Fibroblast of pulmonary artery (primary cell): ENCODE data around the gene DBT.
"Not testable (repeated sequence)": the region's sequence is repeated elsewhere in the genome, so short reads cannot be mapped to it uniquely, and the experiment has no call there.

Experiments used
- DNase-seq: peaks from one replicate; pipeline ENCODE4 v3.0.0-alpha.2; 2010; ENCODE audit warnings: low read depth
- H3K4me3 ChIP-seq: replicated peaks from 2 replicates; pipeline ENCODE4 v1.5.1; 2011; ENCODE audit warnings: low read depth, mild to moderate bottlenecking, control low read depth, low read length, moderate library complexity
- TF ChIP-seq, protein P1 (sequence below): IDR thresholded peaks from 2 replicates; pipeline ENCODE4 v1.5.1; 2011; ENCODE audit warnings: mild to moderate bottlenecking, control low read depth, low read length, inconsistent platforms; ENCODE audit errors: missing control alignments

DBT gene

DNA sequence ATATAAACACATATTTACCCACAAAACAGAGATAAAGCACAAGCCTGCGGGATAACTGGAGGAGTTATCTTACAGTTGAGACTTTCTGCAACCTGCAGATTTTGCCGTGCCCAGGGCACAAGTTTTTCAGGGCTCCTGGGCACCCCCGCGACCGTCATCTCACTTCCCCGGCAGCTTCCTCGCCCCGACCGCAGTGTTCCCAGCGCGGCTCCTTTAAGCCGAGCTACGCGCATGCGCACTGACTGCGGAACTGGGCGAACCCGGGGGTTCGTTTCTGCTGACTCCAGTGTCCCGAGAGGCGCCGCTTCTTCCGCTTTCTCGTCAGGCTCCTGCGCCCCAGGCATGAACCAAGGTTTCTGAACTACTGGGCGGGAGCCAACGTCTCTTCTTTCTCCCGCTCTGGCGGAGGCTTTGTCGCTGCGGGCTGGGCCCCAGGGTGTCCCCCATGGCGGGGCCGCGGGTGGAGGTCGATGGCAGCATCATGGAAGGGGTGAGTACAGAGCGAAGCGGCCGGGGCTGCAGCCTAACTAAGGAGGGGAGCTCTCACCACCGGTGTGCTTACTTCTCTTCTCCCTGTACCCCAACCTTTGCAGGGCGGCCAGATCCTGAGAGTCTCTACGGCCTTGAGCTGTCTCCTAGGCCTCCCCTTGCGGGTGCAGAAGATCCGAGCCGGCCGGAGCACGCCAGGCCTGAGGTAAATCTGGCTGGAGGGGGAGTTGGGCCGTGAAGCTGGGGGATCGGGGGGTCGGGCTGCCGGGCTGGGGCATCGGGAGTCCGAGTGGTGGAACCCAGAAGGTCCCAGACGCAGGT is 16.5 kb upstream of the DBT start, which contains the start of gene RTCA:
RTCA (plus strand) TSS at position 286 of the 810 bp plus-strand sequence; CDS start at position 446, 160 bp downstream.
- peak; percentile 96 for DNase-seq
- peak within 1 kb of the TSS; percentile 82 for H3K4me3 ChIP-seq
- TF ChIP-seq, protein P1, sequence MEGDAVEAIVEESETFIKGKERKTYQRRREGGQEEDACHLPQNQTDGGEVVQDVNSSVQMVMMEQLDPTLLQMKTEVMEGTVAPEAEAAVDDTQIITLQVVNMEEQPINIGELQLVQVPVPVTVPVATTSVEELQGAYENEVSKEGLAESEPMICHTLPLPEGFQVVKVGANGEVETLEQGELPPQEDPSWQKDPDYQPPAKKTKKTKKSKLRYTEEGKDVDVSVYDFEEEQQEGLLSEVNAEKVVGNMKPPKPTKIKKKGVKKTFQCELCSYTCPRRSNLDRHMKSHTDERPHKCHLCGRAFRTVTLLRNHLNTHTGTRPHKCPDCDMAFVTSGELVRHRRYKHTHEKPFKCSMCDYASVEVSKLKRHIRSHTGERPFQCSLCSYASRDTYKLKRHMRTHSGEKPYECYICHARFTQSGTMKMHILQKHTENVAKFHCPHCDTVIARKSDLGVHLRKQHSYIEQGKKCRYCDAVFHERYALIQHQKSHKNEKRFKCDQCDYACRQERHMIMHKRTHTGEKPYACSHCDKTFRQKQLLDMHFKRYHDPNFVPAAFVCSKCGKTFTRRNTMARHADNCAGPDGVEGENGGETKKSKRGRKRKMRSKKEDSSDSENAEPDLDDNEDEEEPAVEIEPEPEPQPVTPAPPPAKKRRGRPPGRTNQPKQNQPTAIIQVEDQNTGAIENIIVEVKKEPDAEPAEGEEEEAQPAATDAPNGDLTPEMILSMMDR: no peak

DNA sequence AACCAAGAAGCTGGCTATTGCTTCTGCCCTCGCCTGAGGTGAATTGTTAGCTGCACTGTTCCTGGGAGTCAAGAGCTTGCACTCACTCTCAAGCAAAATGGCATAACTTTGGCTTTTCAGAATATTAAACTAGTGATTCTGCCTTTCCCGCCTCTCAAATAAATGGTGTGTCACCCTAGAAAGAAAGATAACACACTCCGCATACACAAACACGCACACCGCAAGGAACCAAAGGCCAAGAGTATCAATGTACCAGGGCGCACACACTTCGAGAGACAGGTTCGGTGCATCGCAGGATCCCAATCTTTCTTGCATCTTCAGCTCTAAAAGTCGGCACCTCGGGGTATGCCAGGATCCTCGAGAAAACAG is 15.9 kb upstream of the DBT start:
- H3K4me3 ChIP-seq: peak overlapping the region; percentile 82
- peak; percentile 48 for DNase-seq
- TF ChIP-seq, protein P1: no peak

DNA sequence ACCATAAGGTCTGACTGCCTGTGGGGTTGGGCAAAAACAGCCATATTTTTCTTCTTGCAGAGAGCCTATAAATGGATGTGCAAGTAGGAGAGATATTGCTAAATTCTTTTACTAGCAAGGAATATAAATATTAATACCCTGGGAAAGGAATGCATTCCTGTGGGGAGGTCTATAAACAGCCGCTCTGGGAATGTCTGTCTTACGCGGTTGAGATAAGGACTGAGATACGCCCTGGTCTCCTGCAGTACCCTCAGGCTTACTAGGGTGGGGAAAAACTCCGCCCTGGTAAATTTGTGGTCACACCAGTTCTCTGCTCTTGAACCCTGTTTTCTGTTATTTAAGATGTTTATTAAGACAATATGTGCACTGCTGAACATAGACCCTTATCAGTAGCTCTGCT is 14.4 kb upstream of the DBT start:
- H3K4me3 ChIP-seq, DNase-seq: not testable (repeated sequence)

DNA sequence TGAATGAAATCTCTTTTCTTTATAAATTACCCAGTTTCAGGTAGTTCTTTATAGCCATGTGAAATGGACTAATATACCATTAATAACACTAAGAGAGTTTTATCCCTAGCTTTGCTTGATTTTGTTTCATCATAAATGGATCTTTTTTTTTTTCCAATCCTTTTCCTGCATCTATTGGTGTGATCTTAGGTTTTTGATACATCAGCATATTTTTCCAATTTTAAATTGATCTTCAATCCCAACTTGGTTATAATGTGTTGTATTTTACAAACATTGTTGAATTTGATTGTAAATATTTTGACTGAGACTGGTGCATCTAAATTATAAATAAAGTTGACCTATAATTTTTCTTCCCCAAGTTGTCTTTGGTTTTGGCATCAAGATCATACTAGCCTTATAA is 12.1 kb upstream of the DBT start:
- no peak overlapping the region for H3K4me3 ChIP-seq
- DNase-seq: no peak
- TF ChIP-seq, protein P1: no peak

DNA sequence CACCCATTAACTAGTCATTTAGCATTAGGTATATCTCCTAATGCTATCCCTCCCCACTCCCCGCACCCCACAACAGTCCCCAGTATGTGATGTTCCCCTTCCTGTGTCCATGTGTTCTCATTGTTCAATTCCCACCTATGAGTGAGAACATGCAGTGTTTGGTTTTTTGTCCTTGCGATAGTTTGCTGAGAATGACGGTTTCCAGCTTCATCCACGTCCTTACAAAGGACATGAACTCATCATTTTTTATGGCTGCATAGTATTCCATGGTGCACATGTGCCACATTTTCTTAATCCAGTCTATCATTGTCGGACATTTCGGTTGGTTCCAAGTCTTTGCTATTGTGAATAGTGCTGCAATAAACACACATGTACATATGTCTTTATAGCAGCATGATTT is 8.8 kb upstream of the DBT start:
- DNase-seq, H3K4me3 ChIP-seq: not testable (repeated sequence)

DNA sequence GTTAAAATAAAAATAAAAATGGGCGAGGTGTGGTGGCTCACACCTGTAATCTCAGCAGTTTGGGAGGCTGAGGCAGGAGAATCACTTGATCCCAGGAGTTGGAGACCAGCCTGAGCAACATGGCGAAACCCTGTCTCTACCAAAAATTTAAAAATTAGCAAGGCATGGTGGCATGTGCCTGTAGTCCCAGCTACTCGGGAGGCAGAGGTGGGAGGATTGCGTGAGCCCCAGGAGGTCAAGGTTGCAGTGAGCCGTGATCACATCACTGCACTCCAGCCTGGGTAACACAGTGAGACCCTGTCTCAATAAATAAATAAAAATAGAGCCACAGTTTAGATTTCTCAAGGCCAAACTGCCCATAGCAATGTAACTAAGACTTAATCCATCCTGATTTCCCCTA is 6.6 kb upstream of the DBT start:
- not testable (repeated sequence) for H3K4me3 ChIP-seq, DNase-seq

DNA sequence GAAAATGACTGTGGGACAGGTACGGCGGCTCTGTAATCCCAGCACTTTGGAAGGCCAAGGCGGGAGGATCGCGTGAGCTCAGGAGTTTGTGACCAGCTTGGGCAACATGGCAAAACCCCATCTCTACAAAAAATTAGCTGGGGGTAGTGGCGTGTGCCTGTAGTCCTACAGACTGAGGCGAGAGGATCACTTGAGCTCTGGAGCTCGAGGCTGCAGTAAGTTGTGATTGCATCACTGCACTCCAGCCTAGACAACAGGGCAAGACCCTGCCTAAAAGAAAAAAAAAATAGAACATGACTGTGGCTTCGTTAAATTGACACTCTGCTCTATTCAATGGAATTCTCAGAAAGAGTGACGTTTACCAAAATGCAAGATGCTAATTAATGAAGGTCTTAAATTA is 3.9 kb upstream of the DBT start:
- H3K4me3 ChIP-seq: no peak overlapping the region
- DNase-seq: no peak
- TF ChIP-seq, protein P1: no peak

DNA sequence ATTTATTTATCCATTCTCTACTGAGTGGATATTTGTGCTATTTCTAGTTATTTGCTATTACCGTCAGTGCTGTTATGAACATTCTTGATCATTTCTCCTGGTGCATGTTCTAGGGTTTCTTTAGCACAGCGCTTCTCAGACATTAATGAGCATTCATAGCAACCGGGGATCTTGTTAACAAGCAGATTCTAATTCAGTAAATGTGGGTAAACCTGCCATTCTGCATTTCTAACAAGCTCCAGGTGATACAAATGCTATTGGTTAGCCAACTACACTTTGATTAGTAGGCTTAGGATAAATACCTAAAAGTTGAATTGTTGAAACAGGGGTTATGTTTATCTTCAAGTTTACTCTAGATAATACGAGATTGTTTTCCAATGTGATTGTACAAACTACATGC is 3.3 kb upstream of the DBT start:
- H3K4me3 ChIP-seq: no peak overlapping the region
- TF ChIP-seq, protein P1: no peak
- no peak for DNase-seq
